Measurements from ENCODE around the gene PLAC1. TPM values are rescaled to one million over a fixed set of nuclear protein-coding genes. Genes with fewer than 3 reads are reported as not detected.

PLAC1 gene
- total RNA-seq, 1 donor from 2014 or later, result 0.72 TPM

- H3K9me3 Mint-ChIP-seq (ENCODE audit: unreplicated experiment), result no peaks in the 10 kb centered on the region
- TF ChIP-seq, protein P1, sequence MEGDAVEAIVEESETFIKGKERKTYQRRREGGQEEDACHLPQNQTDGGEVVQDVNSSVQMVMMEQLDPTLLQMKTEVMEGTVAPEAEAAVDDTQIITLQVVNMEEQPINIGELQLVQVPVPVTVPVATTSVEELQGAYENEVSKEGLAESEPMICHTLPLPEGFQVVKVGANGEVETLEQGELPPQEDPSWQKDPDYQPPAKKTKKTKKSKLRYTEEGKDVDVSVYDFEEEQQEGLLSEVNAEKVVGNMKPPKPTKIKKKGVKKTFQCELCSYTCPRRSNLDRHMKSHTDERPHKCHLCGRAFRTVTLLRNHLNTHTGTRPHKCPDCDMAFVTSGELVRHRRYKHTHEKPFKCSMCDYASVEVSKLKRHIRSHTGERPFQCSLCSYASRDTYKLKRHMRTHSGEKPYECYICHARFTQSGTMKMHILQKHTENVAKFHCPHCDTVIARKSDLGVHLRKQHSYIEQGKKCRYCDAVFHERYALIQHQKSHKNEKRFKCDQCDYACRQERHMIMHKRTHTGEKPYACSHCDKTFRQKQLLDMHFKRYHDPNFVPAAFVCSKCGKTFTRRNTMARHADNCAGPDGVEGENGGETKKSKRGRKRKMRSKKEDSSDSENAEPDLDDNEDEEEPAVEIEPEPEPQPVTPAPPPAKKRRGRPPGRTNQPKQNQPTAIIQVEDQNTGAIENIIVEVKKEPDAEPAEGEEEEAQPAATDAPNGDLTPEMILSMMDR (IDR thresholded peaks at IDR 0.05; ENCODE audit: unreplicated experiment), result no peak
- no peak overlapping the region for H3K4me3 Mint-ChIP-seq (ENCODE audit: unreplicated experiment)
- H3K4me1 Mint-ChIP-seq (ENCODE audit: unreplicated experiment), result peaks cover 28% of the 10 kb centered on the region
- peak overlapping the region; percentile 99 for H3K27ac Mint-ChIP-seq (ENCODE audit: unreplicated experiment)
- peaks cover under 1% of the 10 kb centered on the region for H3K27me3 Mint-ChIP-seq (ENCODE audit: unreplicated experiment)
- no peak for DNase-seq (ENCODE audit: low spot score)
- no peaks in the 10 kb centered on the region for H3K36me3 Mint-ChIP-seq (ENCODE audit: low read depth, unreplicated experiment)
Observed at GRCh38 chrX:134570509-134570846, 87.8 kb downstream of the PLAC1 start.

GRCh38 chrX:134569306-134569705 lies 89.0 kb downstream of the PLAC1 start:
- Mint-ChIP-seq H3K36me3 (ENCODE audit: low read depth, unreplicated experiment) (no peaks in the 10 kb centered on the region), H3K27ac (ENCODE audit: unreplicated experiment) (peak overlapping the region; percentile 61), H3K9me3 (ENCODE audit: unreplicated experiment) (no peaks in the 10 kb centered on the region), H3K4me1 (ENCODE audit: unreplicated experiment) (peaks cover 28% of the 10 kb centered on the region), H3K27me3 (ENCODE audit: unreplicated experiment) (peaks cover 2% of the 10 kb centered on the region), H3K4me3 (ENCODE audit: unreplicated experiment) (no peak overlapping the region)
- DNase-seq (ENCODE audit: low spot score), result no peak
- TF ChIP-seq, protein P1 (IDR thresholded peaks at IDR 0.05; ENCODE audit: unreplicated experiment), result no peak

DNA sequence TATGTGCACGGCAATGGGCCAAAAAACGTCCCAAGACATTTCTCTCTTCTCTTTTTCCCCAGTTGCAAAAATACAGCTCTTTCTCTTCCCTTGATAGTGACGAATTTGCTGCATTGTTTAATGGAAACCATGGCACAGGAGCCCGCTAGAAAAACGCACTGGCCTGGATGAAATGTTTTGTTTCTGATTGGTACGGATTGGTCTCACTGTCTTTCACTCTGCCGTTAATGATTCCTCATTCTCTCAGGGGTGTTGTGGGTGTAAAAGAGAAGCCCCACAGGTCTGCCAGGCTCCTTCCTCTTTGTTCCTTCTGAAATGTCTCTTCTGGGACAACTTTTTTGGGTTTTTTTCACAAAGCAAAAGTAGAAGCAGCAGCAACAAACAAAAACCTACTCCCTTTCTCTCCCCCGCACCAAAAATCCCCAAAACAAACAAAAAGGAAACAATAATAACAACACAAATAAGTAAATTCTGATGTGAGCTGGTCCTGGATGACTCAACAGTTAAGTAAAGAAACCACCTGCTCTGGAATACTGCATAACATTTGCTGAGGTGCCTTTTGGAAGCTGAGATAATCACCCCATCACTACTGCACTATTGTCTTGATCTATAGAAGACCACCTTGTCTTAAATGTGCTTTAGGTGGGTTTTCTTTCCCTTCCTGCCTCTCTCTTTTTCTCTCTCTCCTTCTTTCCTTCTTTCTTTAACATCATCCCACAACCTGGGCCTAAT lies 89.8 kb downstream of the PLAC1 start:
- no peak for DNase-seq (ENCODE audit: low spot score)
- no peak overlapping the region for H3K4me3 Mint-ChIP-seq (ENCODE audit: unreplicated experiment)
- H3K27ac Mint-ChIP-seq (ENCODE audit: unreplicated experiment), result peak overlapping the region; percentile 61

GRCh38 chrX:134566506-134566905 lies 91.8 kb downstream of the PLAC1 start:
- Mint-ChIP-seq H3K27me3 (ENCODE audit: unreplicated experiment) (peaks cover 3% of the 10 kb centered on the region), H3K36me3 (ENCODE audit: low read depth, unreplicated experiment) (no peaks in the 10 kb centered on the region), H3K9me3 (ENCODE audit: unreplicated experiment) (no peaks in the 10 kb centered on the region), H3K4me1 (ENCODE audit: unreplicated experiment) (peaks cover 28% of the 10 kb centered on the region), H3K27ac (ENCODE audit: unreplicated experiment) (no peak overlapping the region), H3K4me3 (ENCODE audit: unreplicated experiment) (no peak overlapping the region)
- TF ChIP-seq, protein P1 (IDR thresholded peaks at IDR 0.05; ENCODE audit: unreplicated experiment), result no peak
- no peak for DNase-seq (ENCODE audit: low spot score)

More for the DNA sequence above, 89.8 kb downstream of the PLAC1 start:
- H3K9me3 Mint-ChIP-seq (ENCODE audit: unreplicated experiment), result no peaks in the 10 kb centered on the region
- no peaks in the 10 kb centered on the region for H3K36me3 Mint-ChIP-seq (ENCODE audit: low read depth, unreplicated experiment)
- H3K4me1 Mint-ChIP-seq (ENCODE audit: unreplicated experiment), result peaks cover 28% of the 10 kb centered on the region
- peaks cover 2% of the 10 kb centered on the region for H3K27me3 Mint-ChIP-seq (ENCODE audit: unreplicated experiment)
- TF ChIP-seq, protein P1 (IDR thresholded peaks at IDR 0.05; ENCODE audit: unreplicated experiment), result no peak

- H3K9me3 Mint-ChIP-seq (ENCODE audit: unreplicated experiment), result no peaks in the 10 kb centered on the region
Observed at GRCh38 chrX:134562002-134562401, 96.3 kb downstream of the PLAC1 start.

More at GRCh38 chrX:134562002-134562401, 96.3 kb downstream of the PLAC1 start:
- TF ChIP-seq, protein P1 (IDR thresholded peaks at IDR 0.05; ENCODE audit: unreplicated experiment), result no peak
- Mint-ChIP-seq H3K27me3 (ENCODE audit: unreplicated experiment) (peaks cover 3% of the 10 kb centered on the region), H3K36me3 (ENCODE audit: low read depth, unreplicated experiment) (no peaks in the 10 kb centered on the region), H3K4me1 (ENCODE audit: unreplicated experiment) (peaks cover 3% of the 10 kb centered on the region), H3K4me3 (ENCODE audit: unreplicated experiment) (no peak overlapping the region), H3K27ac (ENCODE audit: unreplicated experiment) (no peak overlapping the region)
- no peak for DNase-seq (ENCODE audit: low spot score)
